GM21619 (cell line): ENCODE results near the gene LRRC57.
"Not testable (repeated sequence)": the region's sequence is repeated elsewhere in the genome, so short reads cannot be mapped to it uniquely, and the experiment has no call there.

ENCODE experiments used
- ATAC-seq: cut with Tn5 transposase; IDR thresholded peaks from one replicate; pipeline ENCODE4 v1.9.1; 2021; ENCODE audit not compliant: unreplicated experiment

LRRC57 gene

GRCh38 chr15:42548249-42549031, at the start of gene LRRC57, which contains the start of gene HAUS2:
Gene LRRC57, minus strand, starts transcription at chr15:42548793. Its CDS starts 359 bp downstream, at chr15:42548434.
Gene HAUS2, plus strand, starts transcription at chr15:42548838. Its CDS starts 35 bp downstream, at chr15:42548873.
- ATAC-seq: peak; percentile 69

GRCh38 chr15:42595626-42596240, 47.1 kb upstream of the LRRC57 start:
- ATAC-seq: no peak

- no peak for ATAC-seq
Measured at GRCh38 chr15:42594095-42594494, 45.5 kb upstream of the LRRC57 start.

GRCh38 chr15:42593143-42593542, 44.5 kb upstream of the LRRC57 start:
- no peak for ATAC-seq

- ATAC-seq: no peak
Measured at GRCh38 chr15:42592716-42593115, 44.1 kb upstream of the LRRC57 start.

- ATAC-seq: no peak
Measured at GRCh38 chr15:42591238-42591934, 42.8 kb upstream of the LRRC57 start.

- no peak for ATAC-seq
Measured at GRCh38 chr15:42590619-42591237, 42.1 kb upstream of the LRRC57 start.

- ATAC-seq: no peak
Measured at GRCh38 chr15:42584031-42584765, 35.6 kb upstream of the LRRC57 start.

GRCh38 chr15:42582569-42583375, 34.2 kb upstream of the LRRC57 start:
- ATAC-seq: no peak

GRCh38 chr15:42581272-42581730, 32.7 kb upstream of the LRRC57 start:
- peak; percentile 77 for ATAC-seq

- ATAC-seq: no peak
Measured at GRCh38 chr15:42578984-42579537, 30.5 kb upstream of the LRRC57 start.

GRCh38 chr15:42577514-42578031, 29.0 kb upstream of the LRRC57 start:
- no peak for ATAC-seq

GRCh38 chr15:42576776-42577175, 28.2 kb upstream of the LRRC57 start:
- ATAC-seq: no peak

GRCh38 chr15:42576040-42576594, 27.5 kb upstream of the LRRC57 start:
- ATAC-seq: no peak

- ATAC-seq: peak; percentile 91
Measured at GRCh38 chr15:42575188-42576039, 26.8 kb upstream of the LRRC57 start, which contains the start of gene STARD9. Gene STARD9, plus strand, starts transcription at chr15:42575606. Its CDS starts 110 bp downstream, at chr15:42575716.

- ATAC-seq: no peak
Measured at GRCh38 chr15:42558739-42559138, 10.1 kb upstream of the LRRC57 start.

- ATAC-seq: not testable (repeated sequence)
Measured at GRCh38 chr15:42556550-42557207, 8.1 kb upstream of the LRRC57 start.
